A549 treated with AZD9567 at 1 μM for 4 hours (cell line): ENCODE measurements around the gene GOLGA8S. TPM values are rescaled to one million over a fixed set of nuclear protein-coding genes. Genes with fewer than 3 reads are reported as not detected.

Experiments used
- total RNA-seq: library from RNA; stranded (reverse); fragments of 200-300 nt; extraction: Qiagen RNA extraction; gene quantifications from 5 replicates; pipeline ENCODE4 v1.2.3, GENCODE V29; 2022; ENCODE audit not compliant: insufficient read depth

GOLGA8S gene, protein sequence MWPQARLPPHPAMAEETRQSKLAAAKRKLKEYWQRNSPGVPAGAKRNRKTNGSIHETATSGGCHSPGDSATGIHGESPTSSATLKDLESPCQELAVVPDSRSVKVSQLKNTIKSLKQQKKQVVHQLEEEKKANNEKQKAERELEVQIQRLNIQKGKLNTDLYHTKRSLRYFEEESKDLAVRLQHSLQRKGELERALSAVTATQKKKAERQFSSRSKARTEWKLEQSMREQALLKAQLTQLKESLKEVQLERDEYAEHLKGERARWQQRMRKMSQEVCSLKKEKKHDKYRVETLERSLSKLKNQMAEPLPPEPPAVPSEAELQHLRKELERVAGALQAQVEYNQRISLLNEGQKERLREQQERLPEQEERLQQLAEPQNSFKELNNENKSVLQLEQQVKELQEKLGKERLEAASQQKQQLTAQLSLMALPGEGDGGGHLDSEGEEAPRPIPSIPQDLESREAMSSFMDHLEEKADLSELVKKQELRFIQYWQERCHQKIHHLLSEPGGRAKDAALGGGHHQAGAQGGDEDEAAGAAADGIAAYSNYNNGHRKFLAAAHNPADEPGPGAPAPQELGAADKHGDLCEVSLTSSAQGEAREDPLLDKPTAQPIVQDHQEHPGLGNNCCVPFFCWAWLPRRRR
- 0.20 to 0.25 TPM (median 0.20 TPM) in 4 of 5 replicates, not detected in the other for total RNA-seq

DNA sequence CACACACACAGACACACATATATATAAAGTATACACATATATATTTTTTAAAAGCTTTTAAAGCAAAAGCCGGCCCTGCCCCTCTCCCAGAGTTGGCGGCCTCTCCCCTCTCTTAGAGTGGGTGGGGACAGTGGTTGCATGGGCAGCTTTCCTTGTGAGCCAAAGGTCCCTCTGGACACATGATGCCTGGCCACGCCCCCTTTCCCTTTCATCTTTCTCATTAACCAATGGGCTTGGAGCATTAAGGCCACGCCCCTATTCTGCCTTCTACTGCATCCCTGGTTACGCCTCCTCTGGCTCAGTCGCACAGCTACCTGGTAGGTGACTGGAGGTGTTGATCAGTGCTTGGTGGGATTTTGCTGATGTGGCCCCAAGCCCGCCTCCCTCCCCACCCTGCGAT lies at the start of gene GOLGA8S:
Gene GOLGA8S (plus strand): TSS at position 301 of the 400 bp plus-strand sequence. CDS start 62 bp downstream, at position 363.

DNA sequence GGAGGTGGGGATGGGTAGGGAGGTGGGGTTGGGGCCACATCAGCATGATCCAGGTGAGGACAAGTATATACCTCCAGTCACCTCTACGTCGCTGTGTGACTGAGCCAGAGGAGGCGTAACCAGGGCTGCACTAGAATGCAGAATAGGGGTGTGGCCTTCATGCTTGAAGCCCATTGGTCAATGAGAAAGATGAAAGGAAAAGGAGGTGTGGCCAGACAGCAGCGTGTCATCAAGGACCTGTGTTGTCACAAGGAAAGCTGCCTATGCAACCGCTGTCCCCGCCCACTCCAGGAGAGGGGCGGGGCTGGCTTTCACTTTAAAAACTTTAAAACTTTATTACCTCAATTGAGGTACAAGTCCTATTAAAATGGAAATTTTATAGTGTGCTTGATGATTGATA lies 20.5 kb upstream of the GOLGA8S start, which contains the start of gene GOLGA6L26:
Gene GOLGA6L26 (minus strand): TSS at position 101 of the 400 bp plus-strand sequence. CDS start 61 bp downstream, at position 40.

Other genes with a start within 250 kb of the GOLGA8S start
- not detected in 5 replicates for gene GOLGA6L1, start 217.9 kb upstream of the GOLGA8S start, total RNA-seq
- gene GOLGA6L26, start 20.6 kb upstream of the GOLGA8S start, total RNA-seq: not detected in 5 replicates
- gene GOLGA6L2, start 92.5 kb downstream of the GOLGA8S start, total RNA-seq: not detected in 5 replicates
- gene MKRN3, start 210.9 kb downstream of the GOLGA8S start, total RNA-seq: 1.5 to 2.7 TPM (median 2.2 TPM) in 5 replicates